Activated CD8-positive, alpha-beta memory T cell treated with anti-CD3 and anti-CD28 coated beads, Interleukin-2, amount 50 U/mL, for 4 hours (primary cell): Measurements from ENCODE around the gene H1-8.
"Not testable (repeated sequence)": the region's sequence is repeated elsewhere in the genome, so short reads cannot be mapped to it uniquely, and the experiment has no call there.

ENCODE experiments used
- DNase-seq: peaks from one replicate; pipeline ENCODE4 v3.0.0-alpha.2; 2020

H1-8 gene, protein sequence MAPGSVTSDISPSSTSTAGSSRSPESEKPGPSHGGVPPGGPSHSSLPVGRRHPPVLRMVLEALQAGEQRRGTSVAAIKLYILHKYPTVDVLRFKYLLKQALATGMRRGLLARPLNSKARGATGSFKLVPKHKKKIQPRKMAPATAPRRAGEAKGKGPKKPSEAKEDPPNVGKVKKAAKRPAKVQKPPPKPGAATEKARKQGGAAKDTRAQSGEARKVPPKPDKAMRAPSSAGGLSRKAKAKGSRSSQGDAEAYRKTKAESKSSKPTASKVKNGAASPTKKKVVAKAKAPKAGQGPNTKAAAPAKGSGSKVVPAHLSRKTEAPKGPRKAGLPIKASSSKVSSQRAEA

DNA sequence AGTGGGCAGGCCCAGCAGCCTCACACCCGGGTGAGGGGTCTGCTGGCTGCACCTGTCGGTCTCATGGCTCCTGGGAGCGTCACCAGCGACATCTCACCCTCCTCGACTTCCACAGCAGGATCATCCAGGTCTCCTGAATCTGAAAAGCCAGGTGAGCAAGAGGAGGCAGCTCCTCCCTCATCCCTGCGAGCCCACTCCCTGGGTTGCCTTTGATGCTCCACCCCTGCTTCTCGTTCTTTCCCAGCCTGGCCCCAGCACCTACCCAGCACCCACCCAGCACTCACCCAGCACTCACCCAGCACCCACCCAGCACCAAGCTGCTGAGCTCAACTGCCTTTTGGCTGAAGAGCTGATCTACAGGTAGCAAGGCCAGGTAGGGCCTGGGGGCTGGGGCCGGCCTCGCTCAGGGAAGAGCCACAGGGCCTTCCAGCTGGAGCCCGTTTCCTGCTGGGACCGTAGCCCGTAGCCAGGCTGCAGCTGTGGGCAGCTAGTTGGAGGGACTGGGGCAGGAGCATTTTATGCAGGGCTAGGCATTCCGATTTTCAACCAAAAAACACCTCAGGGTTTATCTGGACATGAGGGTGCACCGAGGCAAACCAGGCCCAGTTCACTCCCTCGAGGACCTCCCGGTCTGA lies at the start of gene H1-8:
Gene H1-8, plus strand, starts transcription at position 20 of the 635 bp plus-strand sequence. Its CDS starts 44 bp downstream, at position 64.
- no peak for DNase-seq

DNA sequence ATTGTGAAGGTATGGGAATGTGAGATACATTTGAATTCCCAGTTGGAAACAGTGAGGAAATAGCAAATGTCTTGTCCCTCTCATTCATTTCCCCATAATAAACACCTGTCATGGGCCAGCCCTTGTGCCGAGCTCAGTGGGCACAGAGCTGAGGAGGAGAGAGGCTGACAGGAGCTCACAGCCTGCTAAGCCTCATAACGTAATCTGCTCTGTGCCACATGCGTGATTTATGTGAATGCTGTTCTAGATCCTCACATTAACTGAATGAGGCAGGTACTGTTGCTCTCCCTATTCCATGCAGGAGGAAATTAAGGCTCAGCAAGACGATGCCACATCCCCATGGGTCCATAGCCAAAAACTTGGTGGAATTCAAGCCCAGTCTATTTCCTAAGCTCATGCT lies 49.8 kb upstream of the H1-8 start:
- no peak for DNase-seq

DNA sequence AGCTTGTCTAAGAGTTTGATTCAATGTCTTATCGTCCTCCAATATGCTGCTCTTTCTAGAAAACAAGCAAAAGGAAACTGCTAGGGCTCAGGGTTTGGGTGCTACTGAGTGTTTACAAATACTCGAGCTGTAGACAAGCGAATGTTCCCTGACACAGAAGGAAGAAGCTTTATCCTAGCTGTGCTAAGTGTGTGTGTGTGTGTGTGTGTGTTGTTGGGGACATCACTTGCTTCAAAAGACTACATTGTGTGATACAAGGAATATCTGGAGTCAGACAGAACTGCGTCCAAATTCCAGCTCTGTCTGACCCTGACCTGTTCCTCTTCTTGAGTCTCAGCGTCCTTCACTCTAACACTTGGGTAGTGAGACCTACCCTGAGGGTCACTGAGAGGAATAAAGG lies 48.5 kb upstream of the H1-8 start:
- not testable (repeated sequence) for DNase-seq

DNA sequence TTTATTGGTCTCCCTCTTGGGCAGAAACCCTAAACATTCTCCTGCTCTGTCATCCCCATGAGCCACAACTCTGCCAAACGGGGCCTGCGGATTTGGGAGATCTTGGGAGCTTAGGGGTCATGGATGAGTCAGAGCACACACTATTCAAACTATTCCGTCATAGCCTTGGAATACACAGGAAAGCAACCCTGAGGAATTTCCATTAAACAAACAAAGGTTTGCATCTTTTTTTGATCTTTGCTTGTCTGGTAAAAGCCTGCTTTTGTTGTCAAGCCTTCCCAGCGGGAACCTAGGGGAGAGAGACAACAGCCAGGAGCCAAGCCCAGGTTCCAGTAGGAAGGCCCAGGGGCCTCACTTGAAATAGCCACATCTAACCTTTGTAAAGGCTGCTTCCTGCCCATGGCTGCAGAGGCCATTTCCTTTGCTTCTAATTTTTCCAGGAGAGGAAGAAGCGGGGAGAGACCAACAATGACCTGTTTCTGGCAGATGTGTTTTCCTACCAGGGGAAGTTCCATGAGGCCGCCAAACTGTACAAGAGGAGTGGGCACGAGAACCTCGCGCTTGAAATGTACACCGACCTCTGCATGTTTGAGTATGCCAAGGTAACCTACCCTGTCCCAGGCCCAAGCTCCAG lies 47.9 kb upstream of the H1-8 start:
- not testable (repeated sequence) for DNase-seq

DNA sequence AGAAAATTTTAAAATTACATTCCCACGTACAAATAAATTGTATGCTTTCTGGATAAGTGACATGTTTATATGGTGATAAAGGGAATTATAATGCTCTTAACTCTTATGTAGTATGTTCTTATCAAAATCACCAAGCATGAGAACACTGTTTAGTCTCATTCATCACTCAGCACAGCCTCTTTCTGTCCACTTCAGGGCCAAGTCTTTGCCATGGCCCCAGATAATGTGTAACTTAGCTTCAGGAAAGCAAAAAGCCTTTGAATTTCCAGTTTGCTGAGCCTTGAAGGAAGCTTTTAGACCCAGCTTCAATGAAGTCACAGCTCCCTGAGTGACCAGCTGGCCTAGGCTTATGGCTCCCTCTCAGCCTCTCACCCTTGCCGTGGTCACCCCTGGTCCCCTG lies 45.1 kb upstream of the H1-8 start:
- not testable (repeated sequence) for DNase-seq

DNA sequence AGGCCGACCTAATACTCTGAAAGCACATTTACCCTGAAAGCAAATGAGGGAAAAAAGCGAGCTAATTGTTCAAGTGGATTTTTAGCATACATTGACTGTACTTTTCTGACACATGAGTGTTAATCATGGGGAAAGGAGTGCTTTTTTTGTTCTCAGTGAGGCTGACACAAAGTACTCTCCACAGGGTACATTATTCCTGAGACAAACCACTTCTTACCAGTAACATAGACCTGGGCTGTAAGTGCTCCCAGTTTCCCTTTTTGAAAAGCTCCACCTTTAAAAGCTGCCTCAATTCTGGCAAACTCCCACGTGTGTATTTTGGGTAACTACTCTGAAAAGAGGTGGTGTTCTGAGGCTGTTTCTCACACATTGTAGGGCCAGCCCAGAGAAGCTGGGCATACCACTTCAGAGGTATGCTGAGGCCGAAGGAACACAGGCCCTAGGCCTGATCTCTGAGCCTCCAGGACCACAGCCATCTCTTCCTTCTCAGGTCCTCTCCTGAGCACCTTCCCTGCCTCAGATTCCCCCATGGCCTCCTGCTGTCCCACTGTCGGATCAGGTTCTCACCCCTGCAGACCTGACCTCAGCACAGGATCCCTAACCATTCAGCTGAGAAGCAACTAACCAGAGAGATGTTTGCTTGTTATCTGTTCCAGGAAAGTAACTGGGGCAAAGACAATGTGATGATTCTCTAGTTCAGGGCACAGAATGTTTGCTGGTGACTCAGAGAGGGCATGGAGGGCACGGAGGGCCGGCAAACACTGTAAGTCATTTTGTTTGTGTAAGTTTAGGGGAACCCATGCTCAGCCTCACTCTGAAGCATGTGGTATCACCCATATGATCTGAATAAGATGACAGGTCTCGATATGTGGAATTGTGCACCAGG lies 44.1 kb upstream of the H1-8 start:
- not testable (repeated sequence) for DNase-seq

DNA sequence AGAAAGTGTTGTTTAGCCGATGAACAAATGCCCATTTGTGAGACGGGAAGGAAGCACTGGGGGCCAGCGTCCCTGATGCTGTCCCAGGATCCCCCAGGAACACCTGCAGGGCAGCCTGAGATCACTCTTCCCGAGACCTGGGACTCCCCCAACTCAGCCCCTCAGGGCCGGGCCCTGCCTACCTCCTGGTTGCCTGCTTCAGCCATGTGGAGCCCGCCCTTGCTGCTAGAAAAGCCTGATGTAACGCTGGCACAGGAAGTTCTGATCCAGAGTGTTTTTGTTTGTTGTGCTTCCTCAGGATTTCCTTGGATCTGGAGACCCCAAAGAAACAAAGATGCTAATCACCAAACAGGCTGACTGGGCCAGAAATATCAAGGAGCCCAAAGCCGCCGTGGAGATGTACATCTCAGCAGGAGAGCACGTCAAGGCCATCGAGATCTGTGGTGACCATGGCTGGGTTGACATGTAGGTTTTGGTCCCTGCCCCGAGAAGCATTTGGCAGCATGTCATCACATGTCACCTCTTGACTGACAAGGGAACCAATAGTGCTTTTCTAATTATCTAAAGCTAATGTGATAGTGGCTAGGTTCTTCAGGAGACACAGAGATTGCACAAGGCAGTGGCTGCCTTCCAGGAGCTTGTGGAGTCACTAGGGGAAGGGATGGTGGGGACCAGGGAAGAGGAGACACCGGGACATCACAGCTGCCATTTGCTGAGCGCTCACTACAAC lies 43.2 kb upstream of the H1-8 start:
- not testable (repeated sequence) for DNase-seq

DNA sequence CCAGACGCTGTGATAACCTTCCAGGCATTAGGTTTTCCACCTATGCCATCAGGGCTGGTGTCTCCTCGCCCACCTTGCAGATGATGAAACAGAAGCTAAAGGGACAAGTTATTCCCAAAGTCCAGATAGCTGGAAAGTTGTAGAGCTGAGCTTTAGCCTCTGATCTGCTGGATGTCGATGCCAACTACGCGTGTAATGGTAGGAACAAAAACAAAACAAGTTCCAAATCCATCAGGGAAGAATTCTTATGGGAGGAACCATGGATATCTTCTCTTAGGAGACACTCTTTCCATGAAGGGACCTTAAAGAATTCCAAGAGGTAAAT lies 42.7 kb upstream of the H1-8 start:
- no peak for DNase-seq

DNA sequence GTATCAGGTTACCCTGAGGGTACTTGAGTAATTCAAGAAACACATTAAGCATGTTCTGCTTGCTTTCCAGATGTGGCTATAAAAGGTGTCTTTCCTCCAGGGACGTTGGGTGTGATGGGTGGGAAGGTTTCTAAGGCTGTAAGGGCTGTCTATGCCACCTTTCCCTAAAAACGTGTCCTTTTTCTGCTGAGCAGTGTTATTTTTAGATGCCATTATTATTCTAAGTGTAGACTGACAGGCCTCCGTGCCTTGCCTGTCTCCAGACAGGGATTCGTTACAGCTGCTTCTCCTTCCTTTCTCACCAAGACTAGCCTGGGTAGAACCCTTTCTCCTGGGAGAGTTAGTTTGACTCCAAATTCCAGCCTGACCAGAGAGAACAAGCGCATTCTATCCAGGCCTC lies 41.3 kb upstream of the H1-8 start:
- DNase-seq: no peak

DNA sequence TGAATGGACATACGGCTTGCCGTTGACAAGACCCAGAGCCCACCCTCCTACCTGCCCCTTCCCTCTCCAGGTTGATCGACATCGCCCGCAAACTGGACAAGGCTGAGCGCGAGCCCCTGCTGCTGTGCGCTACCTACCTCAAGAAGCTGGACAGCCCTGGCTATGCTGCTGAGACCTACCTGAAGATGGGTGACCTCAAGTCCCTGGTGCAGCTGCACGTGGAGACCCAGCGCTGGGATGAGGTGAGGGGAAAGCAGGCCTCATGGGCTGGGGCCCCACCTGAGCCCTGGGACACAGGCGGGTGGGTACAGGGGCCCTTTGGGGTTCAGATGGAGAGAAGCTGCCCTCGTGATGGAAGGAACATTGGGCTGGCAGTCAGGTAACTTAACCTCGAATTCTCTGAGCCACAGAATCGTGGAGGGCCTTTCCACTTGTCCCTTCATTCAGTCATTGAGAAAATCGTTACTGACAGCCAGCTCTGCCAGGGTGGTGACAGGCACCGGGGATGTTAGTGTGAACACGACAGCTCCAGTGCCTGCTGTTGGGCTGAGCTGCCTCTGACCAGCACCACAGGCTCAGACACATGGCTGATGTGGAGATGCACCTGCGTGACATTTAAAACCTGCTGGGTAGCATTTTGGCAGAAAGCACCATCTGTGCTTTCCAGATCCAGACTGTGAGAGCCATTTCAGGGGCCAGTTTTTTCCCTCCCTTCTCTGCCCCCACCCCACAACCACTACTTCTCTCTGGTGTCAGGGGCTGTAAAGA lies 40.1 kb upstream of the H1-8 start:
- no peak for DNase-seq

DNA sequence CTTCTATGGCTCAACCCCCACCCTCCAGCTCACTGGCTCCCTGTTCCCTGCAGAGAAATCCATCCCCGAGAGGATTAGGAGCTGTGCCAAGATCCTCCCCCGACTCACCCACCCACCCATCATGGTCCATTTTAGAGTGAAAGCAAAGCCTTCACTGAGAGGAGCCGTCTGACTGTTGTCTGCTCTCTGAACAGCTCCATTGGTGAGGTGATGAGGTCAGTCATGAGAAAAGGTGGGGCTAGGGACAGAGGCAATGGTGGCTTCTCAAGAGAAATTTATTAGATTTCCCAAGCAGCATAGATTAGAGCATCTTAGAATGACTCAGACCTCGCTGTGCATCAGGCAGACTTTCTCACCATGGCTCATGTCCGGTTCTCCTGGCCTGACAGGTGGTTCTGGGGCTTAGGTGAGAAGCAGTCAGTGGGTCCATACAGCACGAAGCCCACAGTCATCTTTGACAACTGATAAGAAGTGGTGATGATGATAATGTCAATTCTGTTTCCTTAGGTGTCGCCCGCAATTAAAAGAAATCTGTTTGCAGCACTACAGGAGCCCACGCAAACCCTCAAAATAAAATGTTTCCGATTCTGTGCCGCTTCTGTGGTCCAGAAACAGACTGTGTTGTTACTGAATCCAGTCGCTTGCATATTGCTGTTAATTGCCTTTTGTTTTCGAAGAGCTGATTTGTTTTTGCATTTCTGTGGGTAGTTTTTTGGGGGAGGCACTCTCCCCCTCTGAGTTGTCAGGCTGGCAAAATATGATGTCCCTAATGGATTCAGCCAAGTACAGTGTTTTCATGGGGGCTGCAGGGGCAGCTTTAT lies 39.3 kb upstream of the H1-8 start:
- DNase-seq: no peak

DNA sequence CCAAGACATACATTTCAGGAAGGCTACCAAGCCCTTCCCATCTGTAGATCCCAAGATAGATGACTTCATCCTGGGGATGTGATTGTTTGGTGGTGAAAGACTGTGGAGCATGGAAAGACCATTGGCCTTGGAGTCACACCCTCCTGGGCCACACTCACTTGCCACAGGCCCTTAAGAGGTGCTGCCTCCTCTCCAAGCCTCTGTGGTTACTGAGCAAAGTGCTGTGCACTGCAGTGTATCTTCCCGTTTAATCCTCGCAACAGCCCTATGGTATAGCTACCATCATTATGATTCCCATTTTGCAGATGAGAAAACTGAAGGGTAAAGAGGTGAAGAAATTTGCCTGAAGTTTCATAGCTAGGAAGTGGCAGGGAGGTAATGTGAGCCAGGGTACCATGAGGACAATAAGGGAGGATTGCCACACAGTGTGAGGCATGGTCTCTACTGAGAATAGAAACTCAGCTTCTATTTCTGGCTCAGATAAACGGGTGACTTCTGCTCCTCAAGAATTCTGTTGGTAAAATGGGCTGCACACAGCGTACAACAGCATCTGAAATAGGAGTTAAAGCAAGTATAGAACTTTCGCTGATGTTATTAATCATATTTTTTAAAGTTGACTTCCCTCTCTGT lies 38.4 kb upstream of the H1-8 start:
- no peak for DNase-seq

DNA sequence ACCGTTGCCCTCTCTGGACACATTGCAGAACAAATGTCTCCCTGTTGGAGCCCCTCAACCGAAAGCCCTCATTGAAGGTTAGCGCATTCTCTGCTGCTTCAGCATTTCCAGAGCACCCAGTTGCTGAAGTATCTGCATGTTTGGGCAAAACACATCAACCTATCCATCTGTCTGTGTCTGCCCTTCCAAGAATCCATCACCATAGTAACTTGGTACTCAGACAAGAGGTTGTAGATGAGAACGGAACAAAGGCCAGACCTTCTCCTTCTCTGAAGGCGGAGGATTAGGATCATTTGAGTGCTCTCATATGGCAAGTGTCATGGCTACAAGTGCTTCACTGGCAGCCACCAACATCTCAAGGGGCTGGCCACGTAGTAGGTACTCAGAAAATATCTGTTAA lies 37.6 kb upstream of the H1-8 start:
- no peak for DNase-seq

DNA sequence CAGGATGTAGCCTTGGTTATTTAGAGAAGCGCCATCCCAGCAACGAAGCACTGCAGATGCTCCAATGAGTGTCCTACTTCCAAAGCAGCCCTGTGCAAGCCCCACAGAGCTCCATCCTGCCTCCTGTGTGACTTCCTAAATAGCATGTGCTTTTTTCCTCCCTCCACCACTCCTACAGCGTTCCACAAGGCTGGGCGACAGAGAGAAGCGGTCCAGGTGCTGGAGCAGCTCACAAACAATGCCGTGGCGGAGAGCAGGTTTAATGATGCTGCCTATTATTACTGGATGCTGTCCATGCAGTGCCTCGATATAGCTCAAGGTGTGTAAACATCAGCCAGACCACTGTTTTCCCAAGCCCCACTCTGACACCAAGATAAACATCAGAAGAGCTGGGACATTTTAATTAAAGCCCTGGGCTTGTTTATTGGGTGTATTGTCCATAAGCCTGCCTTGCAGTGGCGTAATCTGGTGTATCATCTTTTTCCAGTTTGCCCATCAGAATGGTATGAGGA lies 36.7 kb upstream of the H1-8 start:
- DNase-seq: no peak

DNA sequence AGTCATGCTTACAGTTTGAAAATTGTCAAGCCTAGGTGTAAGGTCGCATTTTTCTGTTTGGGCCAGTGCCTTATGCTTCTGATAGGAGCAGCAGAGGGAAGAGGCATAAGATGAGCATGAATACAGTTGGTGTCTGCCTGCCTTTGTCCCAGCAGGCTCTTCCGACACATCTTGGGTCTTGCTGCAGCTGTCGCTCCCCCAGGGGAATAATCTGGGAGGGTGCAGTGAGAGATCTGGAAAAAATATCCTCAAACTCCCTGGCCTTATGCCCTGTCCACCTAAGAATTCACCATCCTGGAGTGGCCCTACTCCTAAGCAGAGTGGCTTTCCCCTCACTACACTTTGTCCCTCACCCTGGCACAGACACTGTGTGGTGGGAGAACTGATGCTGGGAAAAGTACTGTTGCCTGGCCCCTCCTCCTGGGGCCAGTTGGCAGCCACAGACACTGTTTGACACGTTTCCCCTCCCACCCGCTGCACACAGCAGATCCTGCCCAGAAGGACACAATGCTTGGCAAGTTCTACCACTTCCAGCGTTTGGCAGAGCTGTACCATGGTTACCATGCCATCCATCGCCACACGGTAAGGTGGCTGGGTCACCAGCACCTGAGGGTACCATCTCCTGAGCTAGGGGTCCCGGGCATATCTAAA lies 35.7 kb upstream of the H1-8 start:
- DNase-seq: no peak

DNA sequence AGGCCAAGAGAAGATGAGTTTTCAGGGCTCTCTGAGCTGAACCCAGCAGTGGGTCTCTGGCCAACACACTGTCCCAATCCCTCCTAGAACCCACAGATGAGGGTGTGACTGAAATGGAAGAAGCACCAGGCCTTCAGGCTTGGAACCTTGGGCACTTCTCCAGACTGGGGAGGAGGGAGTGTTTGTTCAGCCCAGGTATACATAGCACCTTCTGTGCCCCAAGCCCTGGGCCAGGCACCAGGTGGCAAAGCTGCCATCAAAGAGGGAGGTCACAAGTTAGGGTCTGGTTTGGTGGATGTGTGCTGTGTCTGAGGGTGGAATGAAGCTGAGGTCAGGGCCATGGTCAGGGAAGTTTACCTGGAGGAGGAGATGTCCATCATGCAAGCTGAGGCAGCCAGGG lies 30.4 kb upstream of the H1-8 start:
- DNase-seq: no peak

DNA sequence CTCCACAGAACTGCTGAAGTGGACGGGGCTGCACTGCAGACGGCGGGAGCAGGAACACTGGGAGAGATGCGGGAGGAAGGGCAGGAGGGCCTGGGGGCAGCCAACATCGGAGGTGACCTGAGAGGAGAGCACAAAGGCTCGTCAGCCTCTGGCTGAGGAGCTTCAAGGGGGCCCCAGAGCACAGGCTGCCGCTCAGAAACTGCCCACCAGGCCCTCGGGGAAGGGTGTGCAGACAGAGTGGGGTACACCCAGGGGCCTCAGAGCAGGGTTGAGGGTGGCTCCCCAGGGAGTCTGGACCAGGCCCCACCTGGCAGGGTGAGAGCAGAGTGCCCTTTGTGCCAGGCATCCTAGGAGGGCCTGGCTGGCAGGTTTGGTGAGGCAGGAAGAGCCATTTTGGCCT lies 29.3 kb upstream of the H1-8 start:
- no peak for DNase-seq

DNA sequence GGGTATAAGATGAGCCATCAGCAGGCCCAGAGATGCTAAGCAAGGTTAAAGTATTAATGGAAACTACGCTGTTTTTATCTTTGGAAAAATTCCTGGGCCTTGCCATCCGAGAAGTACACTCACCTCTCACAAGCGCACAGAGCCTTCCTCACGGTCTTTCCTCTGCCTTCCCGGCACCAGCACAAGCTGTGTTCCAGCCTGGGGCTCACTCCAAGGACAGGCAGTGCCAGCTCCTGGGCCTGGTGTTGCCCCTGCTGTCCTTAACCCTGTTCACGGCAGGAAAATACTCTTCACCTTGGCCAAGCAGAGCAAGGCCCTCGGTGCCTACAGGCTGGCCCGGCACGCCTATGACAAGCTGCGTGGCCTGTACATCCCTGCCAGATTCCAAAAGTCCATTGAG lies 28.9 kb upstream of the H1-8 start:
- DNase-seq: no peak

DNA sequence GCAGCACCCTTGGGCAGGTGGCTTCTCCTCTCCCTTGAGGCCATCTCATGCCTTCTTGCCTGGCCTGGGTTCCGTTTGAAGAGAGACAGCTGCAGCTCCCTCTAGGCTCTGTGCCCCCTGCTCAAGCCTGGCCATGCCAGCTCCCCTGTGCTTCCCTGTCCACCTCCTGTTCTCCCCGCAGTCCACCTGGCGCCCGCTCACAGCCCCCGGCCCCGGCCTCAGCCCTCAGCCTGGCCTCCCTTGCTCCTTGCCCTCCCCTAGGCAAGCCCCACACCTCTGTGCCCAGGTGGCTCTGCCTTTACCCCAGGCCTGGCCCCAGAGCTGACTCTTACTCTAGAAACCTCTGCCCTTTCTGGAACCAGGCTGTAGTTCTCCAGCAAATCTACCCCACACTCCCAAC lies 28.4 kb upstream of the H1-8 start:
- DNase-seq: no peak
